ENCODE measurements around the gene TMEM176A.

The TMEM176A gene

DNA sequence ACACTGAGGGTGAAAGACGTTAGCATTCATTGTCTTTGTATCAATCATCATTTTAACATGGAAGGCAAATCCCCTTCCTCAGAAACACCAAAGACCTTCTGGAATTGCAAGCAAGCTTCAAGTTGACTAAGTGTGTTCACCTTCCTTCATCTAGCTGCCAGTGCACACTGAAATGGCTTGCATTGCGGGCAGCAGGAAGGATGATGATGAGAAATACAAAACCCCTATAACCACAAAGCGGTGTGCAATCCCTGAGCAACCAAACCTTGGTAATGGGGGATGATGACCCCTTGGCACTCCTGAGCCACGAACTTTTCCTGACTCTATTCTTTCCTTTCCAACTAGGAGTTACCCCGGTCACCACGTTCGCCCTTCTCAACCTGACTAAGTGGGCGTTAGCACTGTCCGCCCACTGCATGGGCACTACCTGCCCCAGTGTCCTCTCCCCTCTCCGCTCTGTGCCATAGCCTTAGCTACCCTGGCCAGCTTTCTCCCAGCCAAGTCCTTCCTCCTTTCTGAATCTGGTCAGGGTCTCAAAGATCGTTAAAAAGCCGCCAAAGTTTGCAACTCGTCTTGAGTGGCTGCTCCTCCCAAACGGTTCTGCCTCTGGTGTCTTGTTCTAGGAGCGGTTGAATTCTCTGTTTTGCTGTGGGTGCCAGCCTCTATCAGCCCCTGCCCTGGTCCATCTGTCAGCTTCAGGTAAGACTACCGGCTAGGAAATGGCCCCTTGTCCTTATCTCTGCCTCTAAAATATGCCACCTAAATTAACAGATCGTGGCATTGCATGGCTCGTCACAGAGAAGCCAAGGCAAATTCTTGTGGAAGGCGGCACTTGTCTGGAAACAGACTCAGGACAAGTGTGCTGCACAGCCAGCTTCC, 51.2 kb downstream of the TMEM176A start:
- H3K27ac ChIP-seq = no peak overlapping the region
- no peak for TF ChIP-seq ZFX (IDR thresholded peaks at IDR 0.05)
- TF ChIP-seq, protein P1, sequence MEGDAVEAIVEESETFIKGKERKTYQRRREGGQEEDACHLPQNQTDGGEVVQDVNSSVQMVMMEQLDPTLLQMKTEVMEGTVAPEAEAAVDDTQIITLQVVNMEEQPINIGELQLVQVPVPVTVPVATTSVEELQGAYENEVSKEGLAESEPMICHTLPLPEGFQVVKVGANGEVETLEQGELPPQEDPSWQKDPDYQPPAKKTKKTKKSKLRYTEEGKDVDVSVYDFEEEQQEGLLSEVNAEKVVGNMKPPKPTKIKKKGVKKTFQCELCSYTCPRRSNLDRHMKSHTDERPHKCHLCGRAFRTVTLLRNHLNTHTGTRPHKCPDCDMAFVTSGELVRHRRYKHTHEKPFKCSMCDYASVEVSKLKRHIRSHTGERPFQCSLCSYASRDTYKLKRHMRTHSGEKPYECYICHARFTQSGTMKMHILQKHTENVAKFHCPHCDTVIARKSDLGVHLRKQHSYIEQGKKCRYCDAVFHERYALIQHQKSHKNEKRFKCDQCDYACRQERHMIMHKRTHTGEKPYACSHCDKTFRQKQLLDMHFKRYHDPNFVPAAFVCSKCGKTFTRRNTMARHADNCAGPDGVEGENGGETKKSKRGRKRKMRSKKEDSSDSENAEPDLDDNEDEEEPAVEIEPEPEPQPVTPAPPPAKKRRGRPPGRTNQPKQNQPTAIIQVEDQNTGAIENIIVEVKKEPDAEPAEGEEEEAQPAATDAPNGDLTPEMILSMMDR (conservative IDR thresholded peaks at IDR 0.05) = no peak

DNA sequence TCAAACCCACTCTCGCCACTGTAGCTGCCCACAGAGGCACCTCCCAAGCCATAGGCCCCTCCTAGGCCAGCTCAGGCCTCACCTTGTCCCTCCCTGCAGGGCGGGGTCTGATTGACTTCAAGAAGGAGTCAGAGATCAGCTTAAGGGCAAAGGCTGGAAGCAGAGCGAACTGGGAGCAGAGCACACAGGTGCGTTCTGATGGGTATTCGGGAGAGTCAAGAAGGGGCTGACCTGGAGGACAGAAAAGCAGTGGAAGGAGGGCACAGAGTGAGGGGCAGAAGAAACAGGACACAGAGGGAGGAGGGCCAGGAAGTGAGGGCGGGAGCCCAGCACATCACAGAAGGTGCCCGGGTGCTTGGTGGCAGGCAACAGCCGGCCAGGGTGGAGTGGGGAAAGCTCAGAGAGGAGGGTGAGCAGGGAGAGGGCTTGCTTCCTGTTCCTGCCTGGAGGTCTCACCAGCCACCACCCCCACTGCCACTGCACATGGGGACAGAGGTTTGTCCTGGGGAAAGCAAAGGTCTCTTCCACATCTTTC, 51.9 kb downstream of the TMEM176A start, which contains the start of gene AOC1:
Gene AOC1 (plus strand): TSS at position 147 of the 535 bp plus-strand sequence. CDS start 3,954 bp downstream, outside the sequence.
- TF ChIP-seq, protein P1 (conservative IDR thresholded peaks at IDR 0.05) = no peak
- no peak for TF ChIP-seq ZFX (IDR thresholded peaks at IDR 0.05)
- H3K27ac ChIP-seq = no peak within 1 kb of the TSS

DNA sequence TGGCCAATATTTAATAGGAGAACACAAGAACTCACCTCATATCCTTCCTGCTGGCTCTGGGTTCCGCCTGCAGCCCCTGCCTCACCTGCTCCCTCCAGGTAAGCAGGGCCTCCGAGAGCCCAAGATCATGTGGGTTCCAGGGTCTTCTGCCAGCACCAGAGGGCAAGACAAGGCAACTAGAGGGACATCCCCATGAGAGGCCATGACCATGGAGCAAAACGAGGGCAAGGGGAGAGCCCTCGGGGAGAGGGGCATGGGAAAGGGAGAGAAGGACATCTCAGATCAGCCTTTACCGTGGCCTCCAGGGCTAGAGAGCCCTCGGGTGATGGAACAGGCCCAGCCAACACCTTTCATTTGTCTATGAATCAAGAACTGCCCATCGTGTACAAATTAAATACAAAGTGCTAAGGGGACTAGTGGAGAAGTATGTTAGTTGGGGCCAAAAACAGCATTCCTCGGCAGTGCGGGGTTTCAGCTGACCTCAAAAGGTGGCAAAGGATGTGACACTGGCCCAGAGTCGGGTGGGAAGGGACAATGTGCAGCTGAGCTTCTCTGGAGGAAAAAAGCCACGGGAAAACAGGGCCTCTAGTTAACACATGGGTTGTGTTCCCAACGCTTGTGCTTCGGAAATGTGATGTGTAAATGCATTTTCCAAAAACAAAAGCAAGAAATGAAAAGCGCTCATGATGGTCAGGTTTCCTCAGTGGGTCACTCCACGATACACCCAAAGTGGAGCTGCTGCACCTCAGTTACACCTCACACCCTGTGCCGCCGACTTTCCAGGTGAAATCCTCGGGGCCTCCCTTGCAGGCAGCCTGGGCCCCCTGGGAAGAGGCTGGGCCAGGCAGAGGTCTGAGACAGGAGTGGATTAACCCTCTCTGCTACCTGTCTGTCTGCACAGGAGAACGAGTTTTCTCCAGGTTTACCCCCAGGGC, 53.8 kb downstream of the TMEM176A start:
- TF ChIP-seq ZFX (IDR thresholded peaks at IDR 0.05) = no peak
- TF ChIP-seq, protein P1 (conservative IDR thresholded peaks at IDR 0.05) = no peak
- H3K27ac ChIP-seq = no peak overlapping the region

Measured in C4-2B (cell line).